GM12872 (cell line): ENCODE data around the gene NTRK1.

Source experiments
- TF ChIP-seq, protein P1 (sequence below): IDR thresholded peaks from 3 replicates; pipeline ENCODE4 v1.5.1; 2011; ENCODE audit warnings: low read depth, mild to moderate bottlenecking, low read length, moderate library complexity; ENCODE audit not compliant: insufficient read depth

Gene NTRK1

GRCh38 chr1:156845055-156845952, 15.4 kb upstream of the NTRK1 start:
- TF ChIP-seq, protein P1, sequence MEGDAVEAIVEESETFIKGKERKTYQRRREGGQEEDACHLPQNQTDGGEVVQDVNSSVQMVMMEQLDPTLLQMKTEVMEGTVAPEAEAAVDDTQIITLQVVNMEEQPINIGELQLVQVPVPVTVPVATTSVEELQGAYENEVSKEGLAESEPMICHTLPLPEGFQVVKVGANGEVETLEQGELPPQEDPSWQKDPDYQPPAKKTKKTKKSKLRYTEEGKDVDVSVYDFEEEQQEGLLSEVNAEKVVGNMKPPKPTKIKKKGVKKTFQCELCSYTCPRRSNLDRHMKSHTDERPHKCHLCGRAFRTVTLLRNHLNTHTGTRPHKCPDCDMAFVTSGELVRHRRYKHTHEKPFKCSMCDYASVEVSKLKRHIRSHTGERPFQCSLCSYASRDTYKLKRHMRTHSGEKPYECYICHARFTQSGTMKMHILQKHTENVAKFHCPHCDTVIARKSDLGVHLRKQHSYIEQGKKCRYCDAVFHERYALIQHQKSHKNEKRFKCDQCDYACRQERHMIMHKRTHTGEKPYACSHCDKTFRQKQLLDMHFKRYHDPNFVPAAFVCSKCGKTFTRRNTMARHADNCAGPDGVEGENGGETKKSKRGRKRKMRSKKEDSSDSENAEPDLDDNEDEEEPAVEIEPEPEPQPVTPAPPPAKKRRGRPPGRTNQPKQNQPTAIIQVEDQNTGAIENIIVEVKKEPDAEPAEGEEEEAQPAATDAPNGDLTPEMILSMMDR, result no peak

GRCh38 chr1:156845953-156846545, 14.6 kb upstream of the NTRK1 start:
- TF ChIP-seq, protein P1, result no peak

GRCh38 chr1:156846643-156847042, 14.0 kb upstream of the NTRK1 start:
- TF ChIP-seq, protein P1, result no peak

- TF ChIP-seq, protein P1, result no peak
Measured at GRCh38 chr1:156847591-156848460, 12.8 kb upstream of the NTRK1 start.

DNA sequence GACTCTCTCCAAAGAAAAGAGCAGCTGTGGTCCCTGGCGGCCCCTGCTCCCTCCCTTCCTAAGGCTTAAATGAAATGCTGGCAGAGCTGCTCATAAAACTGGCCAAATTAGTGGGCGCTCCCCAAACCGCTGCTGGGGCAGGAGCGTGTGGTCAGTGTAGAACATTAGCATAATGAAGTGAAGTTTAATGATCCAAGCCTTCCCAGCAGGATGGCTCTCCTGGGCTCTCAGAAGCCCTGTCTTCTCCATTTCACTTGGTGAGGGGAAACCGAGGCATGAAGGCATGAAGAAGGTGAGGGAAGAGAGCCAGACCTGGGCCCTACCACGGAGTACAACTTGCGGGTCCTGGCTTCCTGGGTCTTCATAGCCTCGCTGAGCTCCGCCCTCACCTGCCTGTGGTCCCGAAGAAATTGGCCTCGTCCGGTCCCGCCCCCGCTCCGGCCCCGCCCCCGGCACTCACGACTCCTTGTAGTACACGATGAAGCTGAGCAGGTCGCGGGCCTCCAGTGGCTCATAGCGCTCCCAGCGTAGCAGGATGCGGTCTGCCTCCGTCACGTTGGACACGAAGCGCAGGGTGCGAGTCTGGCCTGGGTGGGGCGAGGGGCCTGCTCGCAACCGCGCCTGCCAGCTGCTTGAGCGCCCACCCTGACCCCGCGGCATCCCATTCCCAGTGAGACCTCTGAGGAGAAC, 12.1 kb upstream of the NTRK1 start:
- TF ChIP-seq, protein P1, result no peak

- TF ChIP-seq, protein P1, result no peak
Measured at GRCh38 chr1:156849151-156849496, 11.5 kb upstream of the NTRK1 start.
